IPS-11a (cell line): Measurements from ENCODE around the gene TMEM238L.

ENCODE experiments used
- H3K4me3 ChIP-seq: one replicate; pipeline ENCODE4 v1.5.1; 2013; ENCODE audit warnings: low read depth, low read length, control low read depth

The TMEM238L gene

GRCh38 chr17:10748531-10749181 lies 55.2 kb downstream of the TMEM238L start:
- no peak overlapping the region for H3K4me3 ChIP-seq

- no peak overlapping the region for H3K4me3 ChIP-seq
These were observed 58.7 kb downstream of the TMEM238L start for GRCh38 chr17:10745231-10745630.
